Astrocyte (in vitro differentiated cells and primary cell): ENCODE measurements around the gene SRC. TPM values are rescaled to one million over a fixed set of nuclear protein-coding genes. Genes with fewer than 3 reads are reported as not detected.

Experiments
- DNase-seq: peaks from one replicate; pipeline ENCODE4 v3.0.0-alpha.2; 2010; ENCODE audit warnings: low read depth
- FAIRE-seq: peaks from 2 replicates; lab custom pipeline; 2011; peaks lifted over from hg19 to GRCh38; lab: Jason Lieb, UNC
- H2AFZ ChIP-seq: 2 replicates; pipeline ENCODE4 v1.6.0; 2012; ENCODE audit warnings: low read depth, low read length, inconsistent platforms
- H3K27ac ChIP-seq: 2 replicates; pipeline ENCODE4 v1.5.1; 2011; ENCODE audit warnings: low read depth, low read length, inconsistent platforms
- H3K27me3 ChIP-seq: 2 replicates; pipeline ENCODE4 v1.6.0; 2011; ENCODE audit warnings: low read length, inconsistent platforms; ENCODE audit not compliant: insufficient read depth
- H3K36me3 ChIP-seq: 2 replicates; pipeline ENCODE4 v1.5.1; 2011; ENCODE audit warnings: low read length, inconsistent platforms; ENCODE audit not compliant: insufficient read depth
- H3K4me1 ChIP-seq: 2 replicates; pipeline ENCODE4 v1.5.1; 2011; ENCODE audit warnings: low read length, inconsistent platforms; ENCODE audit not compliant: insufficient read depth
- H3K4me2 ChIP-seq: 2 replicates; pipeline ENCODE4 v1.6.0; 2012; ENCODE audit warnings: low read length, inconsistent platforms
- H3K4me3 ChIP-seq: 2 replicates; pipeline ENCODE4 v1.5.1; 2011; ENCODE audit warnings: low read depth, mild to moderate bottlenecking, low read length, inconsistent platforms; ENCODE audit not compliant: insufficient read depth
- H3K79me2 ChIP-seq: 2 replicates; pipeline ENCODE4 v1.6.0; 2012; ENCODE audit warnings: mild to moderate bottlenecking, low read length, inconsistent platforms; ENCODE audit not compliant: insufficient read depth
- H3K9ac ChIP-seq: 2 replicates; pipeline ENCODE4 v1.6.0; 2012; ENCODE audit warnings: mild to moderate bottlenecking, low read length, inconsistent platforms
- H3K9me3 ChIP-seq: 2 replicates; pipeline ENCODE4 v1.5.1; 2012; ENCODE audit warnings: low read depth, mild to moderate bottlenecking, low read length, inconsistent platforms; ENCODE audit not compliant: insufficient read depth
- H4K20me1 ChIP-seq: 2 replicates; pipeline ENCODE4 v1.6.0; 2012; ENCODE audit warnings: low read length, inconsistent platforms; ENCODE audit not compliant: insufficient read depth
- H3K27ac Mint-ChIP-seq: one replicate; pipeline ENCODE4 v1.8.0; 2021; ENCODE audit warnings: mild to moderate bottlenecking, mixed read lengths; ENCODE audit not compliant: unreplicated experiment
- H3K27me3 Mint-ChIP-seq: one replicate; pipeline ENCODE4 v1.8.0; 2021; ENCODE audit warnings: low read depth, mixed read lengths; ENCODE audit not compliant: unreplicated experiment
- H3K36me3 Mint-ChIP-seq: one replicate; pipeline ENCODE4 v1.8.0; 2021; ENCODE audit warnings: low read depth, mixed read lengths; ENCODE audit not compliant: unreplicated experiment
- H3K4me1 Mint-ChIP-seq: one replicate; pipeline ENCODE4 v1.8.0; 2021; ENCODE audit warnings: low read depth, mixed read lengths; ENCODE audit not compliant: unreplicated experiment
- H3K4me3 Mint-ChIP-seq: one replicate; pipeline ENCODE4 v1.8.0; 2021; ENCODE audit warnings: mild to moderate bottlenecking, moderate library complexity, mixed read lengths; ENCODE audit not compliant: unreplicated experiment
- H3K9me3 Mint-ChIP-seq: one replicate; pipeline ENCODE4 v1.8.0; 2021; ENCODE audit warnings: mild to moderate bottlenecking, mixed read lengths; ENCODE audit not compliant: unreplicated experiment
- EZH2 ChIP-seq: IDR thresholded peaks from 2 replicates; pipeline ENCODE4 v1.6.1; 2012; ENCODE audit warnings: mild to moderate bottlenecking, low read length, inconsistent platforms; ENCODE audit not compliant: insufficient read depth
- total RNA-seq: library from RNA; stranded (reverse); gene quantifications from 2 replicates; pipeline ENCODE4 v1.2.1, GENCODE V29; 2021
- TF ChIP-seq, protein P1 (sequence below): IDR thresholded peaks from 2 replicates; pipeline ENCODE4 v1.5.1; 2011; ENCODE audit warnings: low read depth, mild to moderate bottlenecking, inconsistent platforms, low read length, moderate library complexity; ENCODE audit not compliant: insufficient read depth

The SRC gene
- total RNA-seq, 1 donor from 2014 or later, result 33.4 TPM

DNA sequence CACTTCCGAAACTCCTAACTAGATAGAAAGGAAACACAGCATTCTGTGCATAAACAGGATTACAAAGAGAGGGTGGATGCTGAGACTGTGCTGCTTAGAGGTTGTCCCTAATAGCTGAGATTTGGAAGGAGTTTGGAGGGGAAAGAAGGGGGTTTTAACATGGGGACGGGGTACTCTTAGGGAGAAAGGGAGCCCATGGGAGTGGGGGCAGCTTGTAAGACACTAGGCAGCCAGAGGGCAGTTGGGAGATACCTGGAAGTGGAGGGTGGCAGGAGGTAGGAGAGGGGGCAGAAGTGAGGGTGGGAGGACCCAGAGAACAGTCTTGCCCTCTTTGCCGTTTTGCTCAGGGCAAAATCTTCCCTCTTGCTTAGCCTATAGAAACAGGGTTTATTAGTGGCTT, 40.1 kb upstream of the SRC start:
- TF ChIP-seq EZH2, result no peak
- TF ChIP-seq, protein P1, sequence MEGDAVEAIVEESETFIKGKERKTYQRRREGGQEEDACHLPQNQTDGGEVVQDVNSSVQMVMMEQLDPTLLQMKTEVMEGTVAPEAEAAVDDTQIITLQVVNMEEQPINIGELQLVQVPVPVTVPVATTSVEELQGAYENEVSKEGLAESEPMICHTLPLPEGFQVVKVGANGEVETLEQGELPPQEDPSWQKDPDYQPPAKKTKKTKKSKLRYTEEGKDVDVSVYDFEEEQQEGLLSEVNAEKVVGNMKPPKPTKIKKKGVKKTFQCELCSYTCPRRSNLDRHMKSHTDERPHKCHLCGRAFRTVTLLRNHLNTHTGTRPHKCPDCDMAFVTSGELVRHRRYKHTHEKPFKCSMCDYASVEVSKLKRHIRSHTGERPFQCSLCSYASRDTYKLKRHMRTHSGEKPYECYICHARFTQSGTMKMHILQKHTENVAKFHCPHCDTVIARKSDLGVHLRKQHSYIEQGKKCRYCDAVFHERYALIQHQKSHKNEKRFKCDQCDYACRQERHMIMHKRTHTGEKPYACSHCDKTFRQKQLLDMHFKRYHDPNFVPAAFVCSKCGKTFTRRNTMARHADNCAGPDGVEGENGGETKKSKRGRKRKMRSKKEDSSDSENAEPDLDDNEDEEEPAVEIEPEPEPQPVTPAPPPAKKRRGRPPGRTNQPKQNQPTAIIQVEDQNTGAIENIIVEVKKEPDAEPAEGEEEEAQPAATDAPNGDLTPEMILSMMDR, result no peak
- no peak for FAIRE-seq
- no peak overlapping the region for H3K27ac Mint-ChIP-seq

DNA sequence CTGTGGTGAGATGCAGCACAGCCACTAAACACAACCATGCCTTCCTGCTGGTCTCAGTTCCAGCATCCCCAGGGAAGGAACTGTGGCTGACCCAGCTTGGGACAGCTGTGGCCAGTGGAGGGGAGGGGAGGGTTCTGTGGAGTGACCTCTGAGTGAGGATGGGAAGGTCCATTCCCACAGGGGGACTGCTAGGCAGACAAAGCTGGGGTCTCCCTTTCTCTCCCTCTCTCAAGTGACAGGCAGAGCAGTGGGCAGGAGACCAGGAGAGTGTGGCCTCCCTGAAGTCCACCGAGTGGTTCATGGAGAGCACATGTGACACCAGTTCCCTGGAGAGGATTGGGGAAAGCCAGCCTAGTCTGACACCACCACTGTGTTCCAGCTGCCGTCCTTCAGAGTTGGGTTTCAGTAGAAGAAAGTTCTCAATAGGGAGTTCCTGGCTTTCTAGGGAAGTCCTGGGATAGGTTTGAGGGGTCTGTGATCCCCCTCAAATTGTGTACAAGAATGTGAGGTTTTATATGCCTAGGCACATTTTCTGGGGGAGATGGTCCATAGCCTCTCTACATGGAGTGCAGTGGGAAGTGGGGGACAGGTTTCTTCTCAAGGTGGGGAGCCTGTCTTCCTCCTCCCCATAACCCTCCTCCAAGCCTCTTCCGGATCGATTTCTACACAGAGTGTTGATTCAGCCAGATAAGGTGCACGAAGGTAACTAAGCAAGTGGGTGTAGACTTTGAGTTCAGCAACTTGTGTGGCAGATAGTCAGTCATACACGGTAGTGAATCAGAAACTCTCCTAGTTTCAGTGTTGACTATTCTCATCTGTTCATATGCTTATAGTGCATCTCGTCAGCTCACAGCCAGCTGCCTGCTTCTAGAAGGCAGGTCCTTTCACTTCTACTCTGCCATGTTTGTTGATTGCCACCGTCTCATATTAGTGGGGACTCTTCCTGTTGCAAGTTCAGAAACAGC, 37.6 kb upstream of the SRC start:
- DNase-seq (no peak), FAIRE-seq (no peak)
- Histone ChIP-seq H3K79me2 (peaks cover 80% of the 10 kb centered on the region), H3K4me2 (no peak overlapping the region), H3K9me3 (no peaks in the 10 kb centered on the region), H3K4me1 (peaks cover 5% of the 10 kb centered on the region), H3K9ac (no peak overlapping the region), H3K4me3 (no peak overlapping the region), H3K36me3 (peaks cover 6% of the 10 kb centered on the region), H3K27ac (no peak overlapping the region), H4K20me1 (peaks cover 63% of the 10 kb centered on the region), H2AFZ (no peak overlapping the region), H3K27me3 (no peaks in the 10 kb centered on the region)
- no peak for TF ChIP-seq EZH2
- TF ChIP-seq, protein P1, result no peak
- H3K9me3 Mint-ChIP-seq, result no peaks in the 10 kb centered on the region
- H3K27ac Mint-ChIP-seq, result no peak overlapping the region
- H3K4me3 Mint-ChIP-seq, result no peak overlapping the region
- no peaks in the 10 kb centered on the region for H3K27me3 Mint-ChIP-seq
- peaks cover 30% of the 10 kb centered on the region for H3K36me3 Mint-ChIP-seq
- H3K4me1 Mint-ChIP-seq, result peaks cover 4% of the 10 kb centered on the region

More for the DNA sequence above, 40.1 kb upstream of the SRC start:
- H3K27me3 ChIP-seq, result no peaks in the 10 kb centered on the region
- no peak overlapping the region for H2AFZ ChIP-seq
- H3K9me3 Mint-ChIP-seq, result no peaks in the 10 kb centered on the region
- H3K36me3 ChIP-seq, result peaks cover 17% of the 10 kb centered on the region
- no peak overlapping the region for H3K4me3 Mint-ChIP-seq
- no peak overlapping the region for H3K4me2 ChIP-seq
- H3K27ac ChIP-seq, result no peak overlapping the region
- no peaks in the 10 kb centered on the region for H3K4me1 ChIP-seq
- peaks cover 43% of the 10 kb centered on the region for H4K20me1 ChIP-seq
- H3K4me1 Mint-ChIP-seq, result no peaks in the 10 kb centered on the region
- no peak overlapping the region for H3K9ac ChIP-seq
- H3K27me3 Mint-ChIP-seq, result no peaks in the 10 kb centered on the region
- peaks cover 34% of the 10 kb centered on the region for H3K36me3 Mint-ChIP-seq
- H3K4me3 ChIP-seq, result no peak overlapping the region
- DNase-seq, result no peak
- H3K79me2 ChIP-seq, result peaks cover 70% of the 10 kb centered on the region
- no peaks in the 10 kb centered on the region for H3K9me3 ChIP-seq

DNA sequence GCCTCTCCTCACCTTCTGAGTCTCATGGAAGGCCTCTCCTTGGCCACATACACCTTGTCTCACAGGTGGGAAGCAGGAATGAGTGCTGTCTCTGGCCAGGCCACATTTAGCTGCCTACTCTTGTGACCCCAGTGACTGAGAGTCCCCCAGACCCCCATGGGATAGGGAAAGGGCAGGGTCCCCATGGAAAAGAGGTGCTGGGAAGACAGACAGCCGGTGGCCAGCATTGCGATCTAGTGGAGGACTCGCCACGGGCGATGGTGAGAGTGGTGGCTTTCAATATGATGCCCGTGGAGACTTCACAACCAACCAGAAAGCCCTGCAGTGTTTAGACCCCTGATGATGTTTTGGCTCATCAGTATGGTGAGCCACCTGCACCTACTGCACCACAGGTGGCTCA, 36.6 kb upstream of the SRC start:
- FAIRE-seq (no peak), DNase-seq (no peak)
- H3K9me3 Mint-ChIP-seq, result no peaks in the 10 kb centered on the region
- H3K4me1 Mint-ChIP-seq, result peaks cover 11% of the 10 kb centered on the region
- no peak overlapping the region for H3K4me3 ChIP-seq
- H3K4me3 Mint-ChIP-seq, result no peak overlapping the region
- H3K27me3 Mint-ChIP-seq, result no peaks in the 10 kb centered on the region
- no peak overlapping the region for H3K27ac ChIP-seq
- peaks cover 5% of the 10 kb centered on the region for H3K4me1 ChIP-seq
- no peak overlapping the region for H3K27ac Mint-ChIP-seq
- no peak overlapping the region for H2AFZ ChIP-seq
- H3K4me2 ChIP-seq, result no peak overlapping the region
- no peak for TF ChIP-seq EZH2
- TF ChIP-seq, protein P1, result no peak
- H3K9me3 ChIP-seq, result no peaks in the 10 kb centered on the region
- H4K20me1 ChIP-seq, result peaks cover 71% of the 10 kb centered on the region
- no peak overlapping the region for H3K9ac ChIP-seq
- peaks cover 35% of the 10 kb centered on the region for H3K36me3 Mint-ChIP-seq
- peaks cover 3% of the 10 kb centered on the region for H3K36me3 ChIP-seq
- no peaks in the 10 kb centered on the region for H3K27me3 ChIP-seq
- peaks cover 84% of the 10 kb centered on the region for H3K79me2 ChIP-seq
